VCaP (cell line): ENCODE results near the gene MBD2.

Experiments
- H3K27ac ChIP-seq: fragments of 450-650 bp; 2 replicates; pipeline ENCODE4 v1.5.1; 2017
- CTCF ChIP-seq: fragments of 450-650 bp; conservative IDR thresholded peaks from 2 replicates; pipeline ENCODE4 v1.5.1; 2017; ENCODE audit warnings: mild to moderate bottlenecking, moderate library complexity

MBD2 gene, protein sequence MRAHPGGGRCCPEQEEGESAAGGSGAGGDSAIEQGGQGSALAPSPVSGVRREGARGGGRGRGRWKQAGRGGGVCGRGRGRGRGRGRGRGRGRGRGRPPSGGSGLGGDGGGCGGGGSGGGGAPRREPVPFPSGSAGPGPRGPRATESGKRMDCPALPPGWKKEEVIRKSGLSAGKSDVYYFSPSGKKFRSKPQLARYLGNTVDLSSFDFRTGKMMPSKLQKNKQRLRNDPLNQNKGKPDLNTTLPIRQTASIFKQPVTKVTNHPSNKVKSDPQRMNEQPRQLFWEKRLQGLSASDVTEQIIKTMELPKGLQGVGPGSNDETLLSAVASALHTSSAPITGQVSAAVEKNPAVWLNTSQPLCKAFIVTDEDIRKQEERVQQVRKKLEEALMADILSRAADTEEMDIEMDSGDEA

DNA sequence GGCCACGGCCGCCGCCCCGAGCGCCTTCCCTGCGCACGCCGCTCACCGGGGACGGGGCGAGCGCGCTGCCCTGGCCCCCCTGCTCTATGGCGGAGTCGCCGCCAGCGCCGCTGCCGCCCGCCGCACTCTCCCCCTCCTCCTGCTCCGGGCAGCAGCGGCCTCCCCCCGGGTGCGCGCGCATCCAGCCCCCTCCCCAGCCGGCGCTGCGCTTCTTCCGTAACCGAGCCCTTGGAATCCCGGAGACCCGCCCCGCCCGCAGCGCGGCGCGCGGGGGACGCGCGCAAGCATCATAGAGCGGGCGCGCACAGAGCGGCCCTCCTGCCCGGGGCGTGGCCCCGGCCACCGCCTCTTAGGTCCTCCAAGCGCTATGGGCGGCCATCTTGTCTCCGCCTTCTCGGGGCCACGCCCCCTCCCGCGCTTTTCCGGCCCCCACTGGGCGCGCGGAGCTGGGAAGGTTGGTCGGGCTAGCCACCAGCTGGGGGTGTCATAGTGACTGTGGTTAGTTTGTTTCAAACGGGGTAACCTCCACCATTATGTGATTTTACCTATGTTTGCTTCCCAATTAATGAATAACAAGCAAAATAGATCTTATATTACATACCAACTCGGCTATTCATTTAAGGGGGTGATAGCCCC is at the start of gene MBD2:
Gene MBD2, minus strand, starts transcription at position 291 of the 636 bp plus-strand sequence. Its CDS starts 110 bp downstream, at position 181.
- peak; percentile 22; the same call in 1 of the 2 replicates for TF ChIP-seq CTCF
- peak within 1 kb of the TSS; percentile 86 for H3K27ac ChIP-seq

- peak overlapping the region; percentile 98 for H3K27ac ChIP-seq
- peak; percentile 67 for TF ChIP-seq CTCF
Measured at GRCh38 chr18:54269893-54270844, 45.7 kb upstream of the MBD2 start.

DNA sequence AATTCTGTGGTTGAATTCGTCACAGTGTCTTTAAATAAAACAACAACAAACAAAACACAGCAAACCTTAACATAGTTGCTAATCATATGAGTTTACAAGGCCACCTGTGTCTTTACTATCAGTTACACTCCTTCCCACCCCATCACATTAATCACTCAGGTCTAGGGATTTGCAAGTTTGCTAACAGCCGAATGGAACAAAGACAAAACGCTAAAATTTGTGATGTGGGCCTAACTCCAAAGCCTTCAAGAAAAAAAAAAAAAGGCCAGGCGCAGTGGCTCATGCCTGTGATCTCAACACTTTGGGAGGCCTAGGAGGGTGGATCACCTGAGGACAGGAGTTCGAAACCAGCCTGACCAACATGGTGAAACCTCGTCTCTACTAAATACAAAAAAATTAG is 44.3 kb upstream of the MBD2 start:
- peak overlapping the region; percentile 98 for H3K27ac ChIP-seq
- no peak for TF ChIP-seq CTCF

GRCh38 chr18:54267701-54268100 is 43.2 kb upstream of the MBD2 start:
- no peak overlapping the region for H3K27ac ChIP-seq
- no peak for TF ChIP-seq CTCF

DNA sequence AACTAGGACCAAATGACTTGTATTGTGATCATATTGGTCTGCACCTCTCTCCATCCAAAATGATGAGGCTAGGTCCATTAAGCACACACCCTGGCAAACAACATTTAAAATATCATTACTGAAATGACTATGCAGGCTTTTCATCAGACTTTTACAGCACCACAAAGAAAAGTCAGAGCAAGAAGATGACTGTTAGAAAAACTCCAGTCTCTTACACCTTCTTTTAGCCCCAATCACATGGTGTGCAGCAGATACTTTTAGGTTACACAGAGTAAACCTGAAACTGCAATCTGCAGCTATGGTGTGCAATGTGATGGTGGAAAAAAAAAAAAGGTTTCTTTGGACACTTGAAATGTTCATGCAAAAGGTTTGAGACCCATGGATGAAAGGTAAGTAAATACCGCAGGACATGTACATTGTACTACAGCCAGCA is 39.5 kb upstream of the MBD2 start:
- TF ChIP-seq CTCF = no peak
- H3K27ac ChIP-seq = peak overlapping the region; percentile 70

GRCh38 chr18:54261894-54262293 is 37.4 kb upstream of the MBD2 start:
- no peak for TF ChIP-seq CTCF
- no peak overlapping the region for H3K27ac ChIP-seq
